ENCODE results near the gene NPAS3.

- no peak for TF ChIP-seq PBX3 (IDR thresholded peaks at IDR 0.05)
- no peak for TF ChIP-seq CTCF (IDR thresholded peaks at IDR 0.05)
- TF ChIP-seq MAZ (IDR thresholded peaks at IDR 0.05; ENCODE audit: borderline replicate concordance, low read depth, low read length), result no peak
- no peak for TF ChIP-seq POLR2A (IDR thresholded peaks at IDR 0.05; ENCODE audit: low read length)
- TF ChIP-seq RCOR1 (IDR thresholded peaks at IDR 0.05; ENCODE audit: low read depth, low read length), result no peak
- no peak for TF ChIP-seq JUN (IDR thresholded peaks at IDR 0.05)
- TF ChIP-seq RAD21 (conservative IDR thresholded peaks at IDR 0.05 in 1 of 2, IDR thresholded peaks at IDR 0.05 in 1 of 2), result no peak
- TF ChIP-seq MAFK (IDR thresholded peaks at IDR 0.05; ENCODE audit: partially characterized antibody), result no peak
- no peak for TF ChIP-seq CEBPB (IDR thresholded peaks at IDR 0.05)
- TF ChIP-seq CBX8 (IDR thresholded peaks at IDR 0.05), result no peak
- no peak for TF ChIP-seq FOSB (CRISPR knock-in tag; IDR thresholded peaks at IDR 0.05)
These were observed 28.7 kb downstream of the NPAS3 start for GRCh38 chr14:32967421-32967820.

Measured in A549 (cell line).